Psoas muscle (tissue), 8 donors: Measurements from ENCODE around the gene NOTCH1. TPM values are rescaled to one million over a fixed set of nuclear protein-coding genes. Genes with fewer than 3 reads are reported as not detected.
"Not testable (repeated sequence)": the region's sequence is repeated elsewhere in the genome, so short reads cannot be mapped to it uniquely, and the experiment has no call there.

ENCODE experiments used
- ATAC-seq, 4 donors: fragments of 200-7000 bp; cut with Tn5 transposase; one replicate each; pipeline ENCODE4 v1.9.1; 2020; ENCODE audit warnings: moderate library complexity in 3 of 4, mild to moderate bottlenecking in 2 of 4
- DNase-seq, 2 donors: peaks; one replicate each; pipeline ENCODE4 v3.0.0-alpha.2; 2020
- H3K27ac ChIP-seq: fragments of 200-600 bp; one replicate; pipeline ENCODE4 v1.8.0; 2022
- H3K27me3 ChIP-seq, 3 donors: fragments of 200-600 bp in 1 of 3; one replicate each; pipeline versions ENCODE4 v1.6.1 to v1.8.0; 2013 to 2022; ENCODE audit warnings: low read length in 2 of 3, mild to moderate bottlenecking in 2 of 3, moderate library complexity in 1 of 3; ENCODE audit not compliant: insufficient read depth in 3 of 3
- H3K36me3 ChIP-seq, 2 donors: fragments of 200-600 bp in 1 of 2; one replicate each; pipeline versions ENCODE4 v1.6.1 to v1.8.0; 2013 to 2022; ENCODE audit warnings: low read depth in 1 of 2, mild to moderate bottlenecking in 1 of 2, moderate library complexity in 1 of 2; ENCODE audit not compliant: insufficient read depth in 1 of 2
- H3K4me1 ChIP-seq: fragments of 200-600 bp; one replicate; pipeline ENCODE4 v1.8.0; 2022
- H3K4me3 ChIP-seq: fragments of 200-600 bp; one replicate; pipeline ENCODE4 v1.8.0; 2022; ENCODE audit warnings: mild to moderate bottlenecking
- H3K9me3 ChIP-seq: fragments of 200-600 bp; one replicate; pipeline ENCODE4 v1.8.0; 2022
- WGBS, 3 donors: extraction: QIAGEN DNeasy Blood & Tissue Kit; methylation state at CpG; one replicate each; pipeline versions ENCODE4 v1.1.6 to v1.1.7; 2013; 5-methylcytosine and 5-hydroxymethylcytosine counted together
- intact Hi-C, 2 donors: fragments of 100-400 bp; cut with DNase I; formaldehyde crosslinking; loops; one replicate each; pipeline versions ENCODE4 v1.11.0 to v1.14.2; 2022
- polyA plus RNA-seq, 3 donors: library from polyadenylated mRNA; stranded (reverse); fragments of 200-250 nt; gene quantifications; one replicate each; pipeline ENCODE4 v1.2.3, GENCODE V29; 2013
- total RNA-seq, 4 donors: library from RNA; stranded (reverse); fragmentation: NEBNext Ultra II Directional in 2 of 4; extraction: Animal tissue kit (Norgen Biotek cat#: 25700) in 2 of 4; gene quantifications; one replicate each; pipeline versions ENCODE4 v1.2.1 to v1.2.4, GENCODE V29; 2021 to 2023
- TF ChIP-seq, protein P1 (sequence below): fragments of 200-600 bp; IDR thresholded peaks from one replicate; pipeline ENCODE4 v1.8.0; 2022; ENCODE audit warnings: antibody characterized with exemption
- donor health status: healthy with polysubstance abuse.
- donor health status: DM: no; HTN: no; CAD: no; lungs with moderate emphysema.
- donor health status: Bipolar disorder and iron deficiency.
- donor health status: healthy.
- donor health status: DM: yes; HTN: yes; CAD: no.
- donor health status: DM: no; HTN: no; CAD: no.
- donor health status: DM: no; HTN: no; CAD: no.
- donor health status: DM: yes; HTN: yes; CAD: no.

The NOTCH1 gene
- total and polyA plus RNA-seq, 7 donors: 1.8 to 15.4 (median 8.7) TPM

- intact Hi-C loops: no loop called here
- H3K4me1 ChIP-seq: peaks cover 25% of the 10 kb centered on the region
- H3K9me3 ChIP-seq: no peaks in the 10 kb centered on the region
- WGBS, 3 donors: 73 to 80% (median 76%) methylated on average over 19 to 24 of the region's 24 CpGs
- no peaks in the 10 kb centered on the region for H3K27me3 ChIP-seq
- DNase-seq: peak in 1 of 2 donors; percentile 56
- no peaks in the 10 kb centered on the region for H3K36me3 ChIP-seq
- TF ChIP-seq, protein P1, sequence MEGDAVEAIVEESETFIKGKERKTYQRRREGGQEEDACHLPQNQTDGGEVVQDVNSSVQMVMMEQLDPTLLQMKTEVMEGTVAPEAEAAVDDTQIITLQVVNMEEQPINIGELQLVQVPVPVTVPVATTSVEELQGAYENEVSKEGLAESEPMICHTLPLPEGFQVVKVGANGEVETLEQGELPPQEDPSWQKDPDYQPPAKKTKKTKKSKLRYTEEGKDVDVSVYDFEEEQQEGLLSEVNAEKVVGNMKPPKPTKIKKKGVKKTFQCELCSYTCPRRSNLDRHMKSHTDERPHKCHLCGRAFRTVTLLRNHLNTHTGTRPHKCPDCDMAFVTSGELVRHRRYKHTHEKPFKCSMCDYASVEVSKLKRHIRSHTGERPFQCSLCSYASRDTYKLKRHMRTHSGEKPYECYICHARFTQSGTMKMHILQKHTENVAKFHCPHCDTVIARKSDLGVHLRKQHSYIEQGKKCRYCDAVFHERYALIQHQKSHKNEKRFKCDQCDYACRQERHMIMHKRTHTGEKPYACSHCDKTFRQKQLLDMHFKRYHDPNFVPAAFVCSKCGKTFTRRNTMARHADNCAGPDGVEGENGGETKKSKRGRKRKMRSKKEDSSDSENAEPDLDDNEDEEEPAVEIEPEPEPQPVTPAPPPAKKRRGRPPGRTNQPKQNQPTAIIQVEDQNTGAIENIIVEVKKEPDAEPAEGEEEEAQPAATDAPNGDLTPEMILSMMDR: no peak
- H3K27ac ChIP-seq: no peak overlapping the region
- no peak overlapping the region for H3K4me3 ChIP-seq
- no peak for ATAC-seq
These were observed 17.1 kb upstream of the NOTCH1 start for GRCh38 chr9:136562746-136563495.

DNA sequence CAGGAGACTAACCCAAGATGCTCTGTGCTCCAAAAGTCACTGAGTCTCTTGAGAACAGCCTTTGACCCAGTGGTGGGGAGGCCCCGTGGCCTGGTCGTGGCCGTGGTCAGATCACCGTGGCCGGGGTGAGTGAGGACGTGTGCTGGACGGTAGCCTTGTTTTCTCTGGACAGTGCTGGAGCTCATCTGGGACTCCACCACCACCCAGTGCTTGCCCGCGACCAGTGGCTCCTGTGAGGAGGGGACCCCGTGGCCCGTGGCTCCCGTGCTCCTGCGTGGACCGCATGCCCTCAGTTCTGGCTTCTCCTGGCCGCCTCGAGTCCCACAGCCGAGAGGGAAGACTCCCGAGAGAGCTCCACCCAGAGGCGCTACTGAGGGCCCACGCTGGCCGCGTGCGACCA is 15.9 kb upstream of the NOTCH1 start:
- DNase-seq: peak in 1 of 2 donors; percentile 40
- Histone ChIP-seq H3K9me3 (no peaks in the 10 kb centered on the region), H3K27ac (no peak overlapping the region), H3K36me3 (no peaks in the 10 kb centered on the region), H3K4me1 (peaks cover 22% of the 10 kb centered on the region), H3K4me3 (no peak overlapping the region), H3K27me3 (no peaks in the 10 kb centered on the region)
- intact Hi-C loops: no loop called here
- WGBS, 3 donors: 87 to 91% (median 90%) methylated on average over 23 of the region's 23 CpGs
- ATAC-seq: no peak
- TF ChIP-seq, protein P1: no peak

GRCh38 chr9:136560586-136560985 is 14.7 kb upstream of the NOTCH1 start:
- no peak overlapping the region for H3K4me3 ChIP-seq
- H3K36me3 ChIP-seq: no peaks in the 10 kb centered on the region
- TF ChIP-seq, protein P1: no peak
- no peaks in the 10 kb centered on the region for H3K27me3 ChIP-seq
- H3K9me3 ChIP-seq: no peaks in the 10 kb centered on the region
- 78 to 88% (median 87%) methylated on average over 3 of the region's 3 CpGs for WGBS, 3 donors
- peaks cover 17% of the 10 kb centered on the region for H3K4me1 ChIP-seq
- no peak for ATAC-seq
- H3K27ac ChIP-seq: no peak overlapping the region
- intact Hi-C loops: no loop called here
- peak in 1 of 2 donors; percentile 28 for DNase-seq

GRCh38 chr9:136559371-136559770 is 13.5 kb upstream of the NOTCH1 start:
- ATAC-seq, intact Hi-C loops, H3K36me3 ChIP-seq, H3K9me3 ChIP-seq, H3K27ac ChIP-seq, H3K27me3 ChIP-seq, H3K4me3 ChIP-seq: not testable (repeated sequence)
- peak in 1 of 2 donors; percentile 26 for DNase-seq
- WGBS, 3 donors: 100% methylated on average over 2 of the region's 2 CpGs
- peaks cover 10% of the 10 kb centered on the region for H3K4me1 ChIP-seq

GRCh38 chr9:136558846-136559245 is 13.0 kb upstream of the NOTCH1 start:
- WGBS, 3 donors: 93 to 97% (median 94%) methylated on average over 5 of the region's 5 CpGs
- H3K4me1 ChIP-seq, H3K27me3 ChIP-seq, H3K36me3 ChIP-seq, H3K9me3 ChIP-seq, intact Hi-C loops, H3K4me3 ChIP-seq, ATAC-seq, H3K27ac ChIP-seq, DNase-seq: not testable (repeated sequence)
